Fibroblast of mammary gland (primary cell): ENCODE results near the gene COTL1.

ENCODE experiments used
- DNase-seq: peaks from one replicate; pipeline ENCODE4 v3.0.0-alpha.2; 2010; ENCODE audit warnings: low read depth
- H3K4me3 ChIP-seq: 2 replicates; pipeline ENCODE4 v1.5.1; 2011; ENCODE audit warnings: low read depth, mild to moderate bottlenecking, low read length, moderate library complexity; ENCODE audit not compliant: control insufficient read depth
- TF ChIP-seq, protein P1 (sequence below): conservative IDR thresholded peaks from 2 replicates; pipeline ENCODE4 v1.5.1; 2011; ENCODE audit warnings: low read depth, low read length, inconsistent platforms; ENCODE audit not compliant: control insufficient read depth, insufficient read depth

Gene COTL1

GRCh38 chr16:84660973-84661372, 43.1 kb upstream of the COTL1 start:
- no peak overlapping the region for H3K4me3 ChIP-seq
- DNase-seq: peak; percentile 45
- TF ChIP-seq, protein P1, sequence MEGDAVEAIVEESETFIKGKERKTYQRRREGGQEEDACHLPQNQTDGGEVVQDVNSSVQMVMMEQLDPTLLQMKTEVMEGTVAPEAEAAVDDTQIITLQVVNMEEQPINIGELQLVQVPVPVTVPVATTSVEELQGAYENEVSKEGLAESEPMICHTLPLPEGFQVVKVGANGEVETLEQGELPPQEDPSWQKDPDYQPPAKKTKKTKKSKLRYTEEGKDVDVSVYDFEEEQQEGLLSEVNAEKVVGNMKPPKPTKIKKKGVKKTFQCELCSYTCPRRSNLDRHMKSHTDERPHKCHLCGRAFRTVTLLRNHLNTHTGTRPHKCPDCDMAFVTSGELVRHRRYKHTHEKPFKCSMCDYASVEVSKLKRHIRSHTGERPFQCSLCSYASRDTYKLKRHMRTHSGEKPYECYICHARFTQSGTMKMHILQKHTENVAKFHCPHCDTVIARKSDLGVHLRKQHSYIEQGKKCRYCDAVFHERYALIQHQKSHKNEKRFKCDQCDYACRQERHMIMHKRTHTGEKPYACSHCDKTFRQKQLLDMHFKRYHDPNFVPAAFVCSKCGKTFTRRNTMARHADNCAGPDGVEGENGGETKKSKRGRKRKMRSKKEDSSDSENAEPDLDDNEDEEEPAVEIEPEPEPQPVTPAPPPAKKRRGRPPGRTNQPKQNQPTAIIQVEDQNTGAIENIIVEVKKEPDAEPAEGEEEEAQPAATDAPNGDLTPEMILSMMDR: no peak

GRCh38 chr16:84659656-84660300, 41.9 kb upstream of the COTL1 start:
- no peak for DNase-seq
- TF ChIP-seq, protein P1: no peak
- no peak overlapping the region for H3K4me3 ChIP-seq

- no peak for DNase-seq
- TF ChIP-seq, protein P1: no peak
- no peak overlapping the region for H3K4me3 ChIP-seq
Observed at GRCh38 chr16:84658690-84659089, 40.8 kb upstream of the COTL1 start.

DNA sequence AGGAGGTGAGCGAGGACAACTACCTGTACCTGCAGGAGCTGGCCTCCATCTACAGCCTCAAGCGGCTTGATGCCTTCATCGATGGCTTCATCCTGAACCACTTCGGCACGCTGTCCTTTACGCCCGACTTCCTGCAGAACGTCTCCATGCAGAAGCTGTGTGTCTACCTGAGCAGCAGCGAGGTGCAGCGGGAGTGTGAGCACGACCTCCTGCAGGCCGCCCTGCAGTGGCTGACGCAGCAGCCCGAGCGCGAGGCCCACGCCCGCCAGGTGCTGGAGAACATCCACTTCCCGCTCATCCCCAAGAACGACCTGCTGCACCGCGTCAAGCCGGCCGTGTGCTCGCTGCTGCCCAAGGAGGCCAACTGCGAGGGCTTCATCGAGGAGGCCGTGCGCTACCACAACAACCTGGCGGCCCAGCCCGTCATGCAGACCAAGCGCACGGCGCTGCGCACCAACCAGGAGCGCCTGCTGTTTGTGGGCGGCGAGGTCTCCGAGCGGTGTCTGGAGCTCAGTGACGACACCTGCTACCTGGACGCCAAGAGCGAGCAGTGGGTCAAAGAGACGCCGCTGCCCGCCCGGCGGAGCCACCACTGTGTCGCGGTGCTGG, 39.5 kb upstream of the COTL1 start:
- no peak overlapping the region for H3K4me3 ChIP-seq
- no peak for DNase-seq
- TF ChIP-seq, protein P1: no peak

- no peak for DNase-seq
- no peak overlapping the region for H3K4me3 ChIP-seq
- TF ChIP-seq, protein P1: no peak
Observed at GRCh38 chr16:84656649-84657048, 38.8 kb upstream of the COTL1 start.

- no peak for DNase-seq
- no peak overlapping the region for H3K4me3 ChIP-seq
- TF ChIP-seq, protein P1: no peak
Observed at GRCh38 chr16:84654998-84655397, 37.1 kb upstream of the COTL1 start.

DNA sequence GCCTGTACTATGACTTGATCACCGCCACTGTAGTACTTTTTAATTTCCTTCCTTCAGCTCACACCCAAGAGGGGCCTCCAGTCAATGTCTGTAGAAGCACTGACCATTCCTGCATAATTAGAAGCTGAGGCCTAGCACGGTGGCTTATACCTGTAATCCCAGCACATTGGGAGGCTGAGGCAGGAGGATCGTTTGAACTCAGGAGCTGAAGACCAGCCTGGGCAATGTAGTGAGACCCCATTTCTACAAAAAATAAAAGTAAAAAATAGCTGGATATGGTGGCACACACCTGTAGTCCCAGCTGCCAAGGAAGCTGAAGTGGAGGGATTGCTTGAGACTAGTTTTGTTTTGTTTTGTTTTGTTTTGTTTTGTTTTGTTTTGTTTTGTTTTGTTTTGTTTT, 36.4 kb upstream of the COTL1 start:
- H3K4me3 ChIP-seq: no peak overlapping the region
- DNase-seq: no peak
- TF ChIP-seq, protein P1: no peak
